IPS-15b (cell line): ENCODE measurements around the gene CHST13.

Source experiments
- H3K27me3 ChIP-seq: one replicate; pipeline ENCODE4 v1.6.1; 2013; ENCODE audit warnings: low read length; ENCODE audit not compliant: control insufficient read depth, insufficient read depth
- H3K36me3 ChIP-seq: one replicate; pipeline ENCODE4 v1.6.1; 2013; ENCODE audit warnings: low read length; ENCODE audit not compliant: control insufficient read depth, insufficient read depth
- H3K4me1 ChIP-seq: one replicate; pipeline ENCODE4 v1.6.1; 2013; ENCODE audit warnings: mild to moderate bottlenecking, low read length; ENCODE audit not compliant: control insufficient read depth, insufficient read depth
- H3K4me3 ChIP-seq: one replicate; pipeline ENCODE4 v1.5.1; 2013; ENCODE audit warnings: low read depth, low read length
- H3K9ac ChIP-seq: one replicate; pipeline ENCODE4 v1.6.1; 2013; ENCODE audit warnings: low read depth, mild to moderate bottlenecking, low read length
- H3K9me3 ChIP-seq: one replicate; pipeline ENCODE4 v1.6.1; 2013; ENCODE audit warnings: mild to moderate bottlenecking, low read length; ENCODE audit not compliant: control insufficient read depth, insufficient read depth

The CHST13 gene

GRCh38 chr3:126548556-126549466, 24.9 kb downstream of the CHST13 start:
- no peaks in the 10 kb centered on the region for H3K36me3 ChIP-seq
- H3K27me3 ChIP-seq, result no peaks in the 10 kb centered on the region
- no peak overlapping the region for H3K4me3 ChIP-seq
- peaks cover 10% of the 10 kb centered on the region for H3K4me1 ChIP-seq
- H3K9ac ChIP-seq, result no peak overlapping the region
- H3K9me3 ChIP-seq, result no peaks in the 10 kb centered on the region

GRCh38 chr3:126549861-126550487, 26.0 kb downstream of the CHST13 start:
- Histone ChIP-seq H3K9me3 (no peaks in the 10 kb centered on the region), H3K4me1 (peaks cover 10% of the 10 kb centered on the region), H3K27me3 (no peaks in the 10 kb centered on the region), H3K9ac (peak overlapping the region; percentile 37), H3K36me3 (no peaks in the 10 kb centered on the region), H3K4me3 (no peak overlapping the region)

GRCh38 chr3:126550488-126551051, 26.6 kb downstream of the CHST13 start:
- Histone ChIP-seq H3K9me3 (no peaks in the 10 kb centered on the region), H3K4me1 (peaks cover 10% of the 10 kb centered on the region), H3K36me3 (no peaks in the 10 kb centered on the region), H3K9ac (no peak overlapping the region), H3K4me3 (no peak overlapping the region), H3K27me3 (no peaks in the 10 kb centered on the region)

- Histone ChIP-seq H3K4me1 (peaks cover 10% of the 10 kb centered on the region), H3K27me3 (no peaks in the 10 kb centered on the region), H3K4me3 (no peak overlapping the region), H3K9me3 (no peaks in the 10 kb centered on the region), H3K36me3 (no peaks in the 10 kb centered on the region), H3K9ac (no peak overlapping the region)
These were observed 27.3 kb downstream of the CHST13 start for GRCh38 chr3:126551121-126551838.

GRCh38 chr3:126551839-126552687, 28.1 kb downstream of the CHST13 start:
- H3K9me3 ChIP-seq, result no peaks in the 10 kb centered on the region
- no peak overlapping the region for H3K9ac ChIP-seq
- H3K27me3 ChIP-seq, result no peaks in the 10 kb centered on the region
- no peak overlapping the region for H3K4me3 ChIP-seq
- H3K4me1 ChIP-seq, result peaks cover 10% of the 10 kb centered on the region
- no peaks in the 10 kb centered on the region for H3K36me3 ChIP-seq

- H3K27me3 ChIP-seq, result no peaks in the 10 kb centered on the region
- no peak overlapping the region for H3K9ac ChIP-seq
- peaks cover 10% of the 10 kb centered on the region for H3K4me1 ChIP-seq
- no peaks in the 10 kb centered on the region for H3K36me3 ChIP-seq
- H3K9me3 ChIP-seq, result no peaks in the 10 kb centered on the region
- H3K4me3 ChIP-seq, result no peak overlapping the region
These were observed 28.8 kb downstream of the CHST13 start for GRCh38 chr3:126552688-126553283.

GRCh38 chr3:126553284-126554084, 29.5 kb downstream of the CHST13 start:
- H3K36me3 ChIP-seq, result no peaks in the 10 kb centered on the region

GRCh38 chr3:126554560-126555525, 30.9 kb downstream of the CHST13 start:
- Histone ChIP-seq H3K36me3 (no peaks in the 10 kb centered on the region), H3K9ac (no peak overlapping the region), H3K4me3 (no peak overlapping the region), H3K27me3 (no peaks in the 10 kb centered on the region), H3K4me1 (no peaks in the 10 kb centered on the region), H3K9me3 (no peaks in the 10 kb centered on the region)

More at GRCh38 chr3:126553284-126554084, 29.5 kb downstream of the CHST13 start:
- Histone ChIP-seq H3K9ac (no peak overlapping the region), H3K4me1 (peaks cover 10% of the 10 kb centered on the region), H3K9me3 (no peaks in the 10 kb centered on the region), H3K4me3 (no peak overlapping the region), H3K27me3 (no peaks in the 10 kb centered on the region)

GRCh38 chr3:126555795-126556636, 32.1 kb downstream of the CHST13 start:
- Histone ChIP-seq H3K4me1 (no peaks in the 10 kb centered on the region), H3K4me3 (no peak overlapping the region), H3K36me3 (no peaks in the 10 kb centered on the region), H3K9me3 (no peaks in the 10 kb centered on the region), H3K27me3 (no peaks in the 10 kb centered on the region), H3K9ac (no peak overlapping the region)
